Osteoblast (primary cell): Measurements from ENCODE around the gene MYL5. TPM values are rescaled to one million over a fixed set of nuclear protein-coding genes. Genes with fewer than 3 reads are reported as not detected.

ENCODE experiments used
- DNase-seq: peaks from one replicate; pipeline ENCODE4 v3.0.0; 2011; ENCODE audit warnings: low spot score, mixed read lengths; ENCODE audit not compliant: insufficient read length; ENCODE audit errors: missing footprints
- H2AFZ ChIP-seq: 2 replicates; pipeline ENCODE4 v1.6.0; 2011; ENCODE audit warnings: mild to moderate bottlenecking, low read length
- H3K27ac ChIP-seq: 2 replicates; pipeline ENCODE4 v1.5.1; 2011; ENCODE audit warnings: mild to moderate bottlenecking, low read depth, low read length, moderate library complexity
- H3K27me3 ChIP-seq: 2 replicates; pipeline ENCODE4 v1.6.0; 2012; ENCODE audit warnings: mild to moderate bottlenecking, control low read depth, inconsistent platforms, low read length, moderate library complexity; ENCODE audit not compliant: insufficient read depth
- H3K36me3 ChIP-seq: 2 replicates; pipeline ENCODE4 v1.5.1; 2011; ENCODE audit warnings: mild to moderate bottlenecking, low read length, control low read depth, moderate library complexity; ENCODE audit not compliant: insufficient read depth
- H3K4me1 ChIP-seq: 2 replicates; pipeline ENCODE4 v1.5.1; 2011; ENCODE audit warnings: mild to moderate bottlenecking, low read length, control low read depth, moderate library complexity; ENCODE audit not compliant: insufficient read depth
- H3K4me2 ChIP-seq: 2 replicates; pipeline ENCODE4 v1.6.0; 2011; ENCODE audit warnings: mild to moderate bottlenecking, low read length; ENCODE audit not compliant: insufficient read depth
- H3K4me3 ChIP-seq: fragments of 200-600 bp; sonication (generic); 3 replicates; pipeline ENCODE4 v1.5.1; 2012; ENCODE audit warnings: mild to moderate bottlenecking, low read length, inconsistent platforms; ENCODE audit not compliant: insufficient read depth
- H3K79me2 ChIP-seq: 2 replicates; pipeline ENCODE4 v1.6.0; 2012; ENCODE audit warnings: mild to moderate bottlenecking, low read length, control low read depth, inconsistent platforms; ENCODE audit not compliant: insufficient read depth
- H3K9me3 ChIP-seq: 2 replicates; pipeline ENCODE4 v1.5.1; 2011; ENCODE audit warnings: low read depth, low read length, control low read depth
- H4K20me1 ChIP-seq: 2 replicates; pipeline ENCODE4 v1.6.0; 2012; ENCODE audit warnings: mild to moderate bottlenecking, low read length, control low read depth; ENCODE audit not compliant: insufficient read depth
- total RNA-seq: library from RNA; depleted of rRNA; stranded (reverse); fragments of >200 nt; gene quantifications from 2 replicates; pipeline ENCODE4 v1.2.3, GENCODE V29; 2012
- TF ChIP-seq, protein P1 (sequence below): IDR thresholded peaks from 2 replicates; pipeline ENCODE4 v1.5.1; 2011; ENCODE audit warnings: mild to moderate bottlenecking, low read depth, low read length, moderate library complexity; ENCODE audit errors: extremely low read depth

The MYL5 gene
- total RNA-seq, 1 donor = 22.8 TPM

DNA sequence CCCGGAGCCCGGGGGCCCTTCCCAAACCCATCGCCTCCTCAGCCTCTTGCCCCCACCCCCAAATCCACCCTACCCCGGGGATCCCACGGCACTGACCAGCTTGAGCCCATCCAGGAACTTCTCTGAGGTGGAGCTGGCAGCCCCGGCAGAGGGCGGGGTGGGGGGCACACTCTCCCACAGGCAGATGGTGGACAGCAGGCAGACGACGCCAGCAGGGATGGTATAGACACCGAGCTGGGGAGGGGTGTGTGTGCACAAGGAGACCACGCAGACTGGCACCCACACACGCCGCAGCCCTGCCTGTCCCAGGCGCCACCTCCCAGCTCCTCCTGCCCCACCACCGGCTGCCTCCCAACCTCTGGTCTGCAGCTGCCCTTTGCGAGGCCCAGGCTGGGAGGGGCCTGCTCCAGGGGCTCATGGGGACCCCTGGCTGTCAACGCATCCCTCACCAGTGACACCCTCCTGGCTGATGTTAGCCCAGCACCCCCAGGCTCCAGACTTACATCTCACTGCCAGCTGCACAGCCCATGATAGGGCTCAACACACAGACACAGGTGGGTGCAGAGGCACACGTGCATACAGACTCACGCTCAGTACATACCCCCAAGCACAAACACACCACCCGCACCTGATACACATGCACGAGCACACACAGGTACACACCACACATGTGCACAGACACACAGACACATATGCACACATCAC lies 10.4 kb downstream of the MYL5 start:
- Histone ChIP-seq H3K79me2 (no peaks in the 10 kb centered on the region), H3K9me3 (no peaks in the 10 kb centered on the region), H2AFZ (no peak overlapping the region), H3K4me2 (no peak overlapping the region), H3K4me1 (peaks cover 39% of the 10 kb centered on the region), H4K20me1 (peaks cover 6% of the 10 kb centered on the region), H3K4me3 (no peak overlapping the region), H3K27ac (no peak overlapping the region), H3K36me3 (no peaks in the 10 kb centered on the region), H3K27me3 (no peaks in the 10 kb centered on the region)
- DNase-seq = no peak
- TF ChIP-seq, protein P1, sequence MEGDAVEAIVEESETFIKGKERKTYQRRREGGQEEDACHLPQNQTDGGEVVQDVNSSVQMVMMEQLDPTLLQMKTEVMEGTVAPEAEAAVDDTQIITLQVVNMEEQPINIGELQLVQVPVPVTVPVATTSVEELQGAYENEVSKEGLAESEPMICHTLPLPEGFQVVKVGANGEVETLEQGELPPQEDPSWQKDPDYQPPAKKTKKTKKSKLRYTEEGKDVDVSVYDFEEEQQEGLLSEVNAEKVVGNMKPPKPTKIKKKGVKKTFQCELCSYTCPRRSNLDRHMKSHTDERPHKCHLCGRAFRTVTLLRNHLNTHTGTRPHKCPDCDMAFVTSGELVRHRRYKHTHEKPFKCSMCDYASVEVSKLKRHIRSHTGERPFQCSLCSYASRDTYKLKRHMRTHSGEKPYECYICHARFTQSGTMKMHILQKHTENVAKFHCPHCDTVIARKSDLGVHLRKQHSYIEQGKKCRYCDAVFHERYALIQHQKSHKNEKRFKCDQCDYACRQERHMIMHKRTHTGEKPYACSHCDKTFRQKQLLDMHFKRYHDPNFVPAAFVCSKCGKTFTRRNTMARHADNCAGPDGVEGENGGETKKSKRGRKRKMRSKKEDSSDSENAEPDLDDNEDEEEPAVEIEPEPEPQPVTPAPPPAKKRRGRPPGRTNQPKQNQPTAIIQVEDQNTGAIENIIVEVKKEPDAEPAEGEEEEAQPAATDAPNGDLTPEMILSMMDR = no peak

DNA sequence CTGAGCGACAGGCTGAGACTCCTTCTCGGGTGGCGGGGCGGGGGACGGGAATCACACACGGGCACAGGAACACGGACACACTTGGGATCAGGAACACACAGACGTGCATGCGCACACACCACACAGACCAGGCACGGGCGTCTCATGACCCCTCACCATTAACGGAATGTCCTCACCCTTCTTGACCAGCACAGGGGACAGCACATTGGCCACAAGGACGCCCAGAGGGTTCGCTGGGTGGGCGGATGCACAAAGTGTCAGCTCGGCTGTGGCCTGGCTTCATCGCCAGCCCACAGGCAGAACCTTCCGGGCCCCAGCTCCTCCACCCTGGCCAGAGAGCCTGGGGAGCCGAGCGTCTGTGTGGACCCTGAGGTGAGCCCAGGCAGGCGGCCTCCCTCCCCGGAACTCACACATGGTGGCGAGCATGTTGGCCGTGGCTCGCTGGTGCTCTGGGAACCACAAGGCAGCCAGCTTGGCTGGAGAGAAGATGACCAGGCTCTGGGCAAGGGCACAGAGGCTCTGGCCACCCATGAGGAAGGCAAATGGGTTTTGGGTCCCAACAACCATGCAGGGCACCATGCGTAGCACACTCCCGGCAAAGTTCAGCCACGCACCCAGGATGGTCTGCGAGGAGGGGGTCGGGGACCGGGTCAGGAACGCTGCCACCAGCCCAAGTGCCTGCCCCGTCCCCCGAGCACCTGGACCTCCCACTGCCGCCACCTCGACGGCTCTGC lies 11.5 kb downstream of the MYL5 start:
- H4K20me1 ChIP-seq = peaks cover 6% of the 10 kb centered on the region
- H2AFZ ChIP-seq = no peak overlapping the region
- H3K27me3 ChIP-seq = no peaks in the 10 kb centered on the region
- H3K9me3 ChIP-seq = no peaks in the 10 kb centered on the region
- TF ChIP-seq, protein P1 = no peak
- no peak overlapping the region for H3K4me3 ChIP-seq
- H3K79me2 ChIP-seq = no peaks in the 10 kb centered on the region
- H3K4me2 ChIP-seq = no peak overlapping the region
- no peak overlapping the region for H3K27ac ChIP-seq
- no peak for DNase-seq
- H3K36me3 ChIP-seq = no peaks in the 10 kb centered on the region
- H3K4me1 ChIP-seq = peaks cover 34% of the 10 kb centered on the region

DNA sequence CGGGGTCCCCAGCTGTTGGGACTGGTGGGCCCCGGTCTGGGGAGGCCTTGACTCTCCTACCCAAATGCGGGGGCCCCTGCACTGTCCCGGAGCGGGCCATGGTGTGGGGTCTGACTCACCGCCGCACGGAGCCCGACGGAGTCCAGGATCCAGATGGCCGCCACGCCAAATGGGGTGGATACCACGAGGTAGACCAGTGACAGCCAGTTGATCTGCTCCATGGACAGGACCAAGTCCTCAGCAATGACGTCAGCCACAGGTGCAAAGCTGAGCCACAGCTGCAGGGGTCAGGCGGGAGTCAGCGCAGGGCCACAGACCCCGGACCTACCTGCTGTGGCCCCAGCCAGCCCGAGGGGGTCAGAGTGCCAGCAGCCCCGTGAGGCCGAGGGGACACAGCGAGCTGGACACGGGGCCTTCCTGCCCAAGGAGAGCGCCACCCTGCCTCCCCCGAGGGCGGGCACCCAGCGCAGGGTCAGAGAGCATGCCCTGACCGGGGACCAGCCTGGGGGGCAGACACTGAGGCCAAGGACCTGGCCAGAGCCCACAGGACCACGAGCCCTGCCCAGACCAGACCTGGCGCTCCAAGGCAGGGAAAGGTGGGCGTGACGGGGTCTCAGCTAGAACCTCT lies 12.2 kb downstream of the MYL5 start:
- Histone ChIP-seq H3K36me3 (no peaks in the 10 kb centered on the region), H3K4me3 (no peak overlapping the region), H3K9me3 (no peaks in the 10 kb centered on the region), H4K20me1 (peaks cover 6% of the 10 kb centered on the region), H3K4me2 (peak overlapping the region; percentile 78), H3K27me3 (no peaks in the 10 kb centered on the region), H3K4me1 (peaks cover 30% of the 10 kb centered on the region), H3K79me2 (no peaks in the 10 kb centered on the region), H3K27ac (peak overlapping the region; percentile 94), H2AFZ (no peak overlapping the region)
- TF ChIP-seq, protein P1 = no peak
- no peak for DNase-seq
